ENCODE results near the gene TKFC. TPM values are rescaled to one million over a fixed set of nuclear protein-coding genes. Genes with fewer than 3 reads are reported as not detected.

TKFC gene
- total RNA-seq, 1 donor from 2014 or later: 59.6 TPM

DNA sequence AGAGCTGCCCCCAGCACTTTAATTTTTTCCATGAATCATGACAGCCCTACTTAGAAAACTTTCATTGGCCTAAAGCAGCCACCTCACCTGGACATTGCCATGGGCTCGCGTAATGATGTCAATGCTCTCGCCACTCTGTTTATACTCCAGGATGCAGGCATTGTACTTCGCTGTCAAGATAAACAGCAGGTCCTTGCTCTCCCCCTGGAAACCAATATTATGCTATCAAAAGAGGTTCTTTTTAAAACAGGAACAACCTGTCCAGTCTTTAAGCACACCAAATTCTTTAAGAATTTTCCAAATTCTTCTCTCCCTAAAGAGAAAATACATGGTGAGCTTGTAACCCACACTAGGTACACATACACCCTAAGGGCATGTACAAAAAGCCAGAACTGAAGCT lies 3.2 kb upstream of the TKFC start:
- Mint-ChIP-seq H3K4me1 (ENCODE audit: low read depth, unreplicated experiment) (peaks cover 23% of the 10 kb centered on the region), H3K27me3 (ENCODE audit: unreplicated experiment) (peaks cover 6% of the 10 kb centered on the region), H3K36me3 (ENCODE audit: unreplicated experiment) (no peaks in the 10 kb centered on the region), H3K27ac (ENCODE audit: unreplicated experiment) (no peak overlapping the region), H3K4me3 (ENCODE audit: unreplicated experiment) (peak overlapping the region; percentile 14), H3K9me3 (ENCODE audit: unreplicated experiment) (peaks cover 9% of the 10 kb centered on the region)
- DNase-seq: no peak
- TF ChIP-seq, protein P1, sequence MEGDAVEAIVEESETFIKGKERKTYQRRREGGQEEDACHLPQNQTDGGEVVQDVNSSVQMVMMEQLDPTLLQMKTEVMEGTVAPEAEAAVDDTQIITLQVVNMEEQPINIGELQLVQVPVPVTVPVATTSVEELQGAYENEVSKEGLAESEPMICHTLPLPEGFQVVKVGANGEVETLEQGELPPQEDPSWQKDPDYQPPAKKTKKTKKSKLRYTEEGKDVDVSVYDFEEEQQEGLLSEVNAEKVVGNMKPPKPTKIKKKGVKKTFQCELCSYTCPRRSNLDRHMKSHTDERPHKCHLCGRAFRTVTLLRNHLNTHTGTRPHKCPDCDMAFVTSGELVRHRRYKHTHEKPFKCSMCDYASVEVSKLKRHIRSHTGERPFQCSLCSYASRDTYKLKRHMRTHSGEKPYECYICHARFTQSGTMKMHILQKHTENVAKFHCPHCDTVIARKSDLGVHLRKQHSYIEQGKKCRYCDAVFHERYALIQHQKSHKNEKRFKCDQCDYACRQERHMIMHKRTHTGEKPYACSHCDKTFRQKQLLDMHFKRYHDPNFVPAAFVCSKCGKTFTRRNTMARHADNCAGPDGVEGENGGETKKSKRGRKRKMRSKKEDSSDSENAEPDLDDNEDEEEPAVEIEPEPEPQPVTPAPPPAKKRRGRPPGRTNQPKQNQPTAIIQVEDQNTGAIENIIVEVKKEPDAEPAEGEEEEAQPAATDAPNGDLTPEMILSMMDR (IDR thresholded peaks at IDR 0.05; ENCODE audit: partially characterized antibody, unreplicated experiment): no peak

- no peaks in the 10 kb centered on the region for H3K36me3 Mint-ChIP-seq (ENCODE audit: unreplicated experiment)
- peaks cover 9% of the 10 kb centered on the region for H3K9me3 Mint-ChIP-seq (ENCODE audit: unreplicated experiment)
- TF ChIP-seq, protein P1 (IDR thresholded peaks at IDR 0.05; ENCODE audit: partially characterized antibody, unreplicated experiment): no peak
- peak overlapping the region; percentile 90 for H3K27ac Mint-ChIP-seq (ENCODE audit: unreplicated experiment)
- H3K27me3 Mint-ChIP-seq (ENCODE audit: unreplicated experiment): peaks cover 8% of the 10 kb centered on the region
- peaks cover 26% of the 10 kb centered on the region for H3K4me1 Mint-ChIP-seq (ENCODE audit: low read depth, unreplicated experiment)
- no peak for DNase-seq
- H3K4me3 Mint-ChIP-seq (ENCODE audit: unreplicated experiment): peak overlapping the region; percentile 99
Observed at GRCh38 chr11:61331651-61332050, 1.4 kb upstream of the TKFC start.

DNA sequence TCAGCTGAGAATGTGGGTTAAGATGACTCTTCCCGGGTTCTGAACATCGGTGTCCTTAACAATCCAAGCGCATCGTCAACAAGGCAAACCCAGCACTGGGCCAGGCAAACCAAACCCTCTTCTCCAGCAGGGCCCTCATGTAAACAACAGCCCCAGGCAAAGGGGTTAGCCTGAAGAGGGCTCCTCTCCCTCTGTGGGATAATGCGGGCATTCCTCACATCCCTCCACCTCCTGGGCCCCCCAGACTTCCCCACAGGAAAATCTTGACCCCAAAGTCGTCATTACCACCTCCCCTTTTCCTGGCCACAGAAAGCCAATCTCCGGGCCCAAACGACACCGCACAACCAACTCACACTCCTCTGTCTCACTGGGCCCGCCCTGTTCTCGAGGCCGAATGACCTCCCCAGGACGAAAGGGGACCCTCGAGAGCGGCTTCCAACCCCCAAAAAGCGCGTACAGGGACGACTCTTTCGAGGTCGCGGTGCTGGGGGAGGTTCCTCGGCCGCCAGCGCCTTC lies 689 bp upstream of the TKFC start:
- TF ChIP-seq, protein P1 (IDR thresholded peaks at IDR 0.05; ENCODE audit: partially characterized antibody, unreplicated experiment): no peak
- H3K36me3 Mint-ChIP-seq (ENCODE audit: unreplicated experiment): no peaks in the 10 kb centered on the region
- peaks cover 8% of the 10 kb centered on the region for H3K27me3 Mint-ChIP-seq (ENCODE audit: unreplicated experiment)
- peak overlapping the region; percentile 90 for H3K27ac Mint-ChIP-seq (ENCODE audit: unreplicated experiment)
- H3K4me3 Mint-ChIP-seq (ENCODE audit: unreplicated experiment): peak overlapping the region; percentile 99
- no peak for DNase-seq
- peaks cover 27% of the 10 kb centered on the region for H3K4me1 Mint-ChIP-seq (ENCODE audit: low read depth, unreplicated experiment)
- H3K9me3 Mint-ChIP-seq (ENCODE audit: unreplicated experiment): peaks cover 9% of the 10 kb centered on the region

DNA sequence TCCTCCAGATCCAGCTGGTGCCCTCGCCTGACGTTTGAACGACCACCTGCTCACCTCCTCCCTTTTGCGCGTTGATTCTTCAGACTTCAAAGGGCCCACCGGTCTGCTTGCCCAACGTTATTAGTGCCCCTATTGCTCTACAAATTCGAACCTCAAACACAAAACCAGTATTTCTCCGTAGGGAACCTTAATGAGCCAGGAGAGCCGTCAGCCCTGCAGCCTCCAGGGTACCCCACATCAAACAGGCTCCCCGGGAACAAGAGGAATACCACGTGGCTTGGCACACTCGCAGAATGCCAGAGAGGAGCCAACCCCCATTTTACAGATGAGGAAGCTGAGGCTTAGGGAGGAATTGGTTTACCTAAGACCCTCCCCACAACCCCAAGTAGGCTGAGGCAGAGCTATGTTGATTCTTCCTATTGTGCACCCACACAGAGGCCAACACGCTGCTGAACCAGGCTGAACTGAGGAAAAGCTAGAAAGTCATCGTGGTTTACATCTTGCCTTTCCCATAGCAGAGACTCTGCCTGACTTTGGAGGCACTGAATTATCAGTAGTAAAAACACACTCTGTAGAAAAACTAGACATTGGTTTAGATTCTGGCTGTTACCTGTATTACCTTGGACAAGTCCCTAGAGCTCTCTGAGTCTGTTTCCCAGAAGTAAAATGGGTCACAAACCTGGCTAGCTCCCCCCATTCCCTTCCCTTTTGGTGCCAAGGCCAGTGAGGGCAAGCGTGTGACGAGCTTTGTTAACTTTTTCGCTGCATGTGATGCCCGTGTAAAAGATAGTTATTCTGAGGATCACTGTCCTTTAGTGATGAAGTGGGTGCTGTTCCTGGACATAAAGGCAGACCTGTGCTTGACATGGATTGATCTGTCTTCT lies 764 bp downstream of the TKFC start:
- Mint-ChIP-seq H3K9me3 (ENCODE audit: unreplicated experiment) (peaks cover 9% of the 10 kb centered on the region), H3K4me3 (ENCODE audit: unreplicated experiment) (peak overlapping the region; percentile 99), H3K4me1 (ENCODE audit: low read depth, unreplicated experiment) (peaks cover 23% of the 10 kb centered on the region), H3K36me3 (ENCODE audit: unreplicated experiment) (no peaks in the 10 kb centered on the region), H3K27me3 (ENCODE audit: unreplicated experiment) (peaks cover 8% of the 10 kb centered on the region), H3K27ac (ENCODE audit: unreplicated experiment) (peak overlapping the region; percentile 100)
- DNase-seq: no peak
- TF ChIP-seq, protein P1 (IDR thresholded peaks at IDR 0.05; ENCODE audit: partially characterized antibody, unreplicated experiment): no peak

Measured in glutamatergic neuron (in vitro differentiated cells).